ENCODE measurements around the gene HPS3.

HPS3 gene

DNA sequence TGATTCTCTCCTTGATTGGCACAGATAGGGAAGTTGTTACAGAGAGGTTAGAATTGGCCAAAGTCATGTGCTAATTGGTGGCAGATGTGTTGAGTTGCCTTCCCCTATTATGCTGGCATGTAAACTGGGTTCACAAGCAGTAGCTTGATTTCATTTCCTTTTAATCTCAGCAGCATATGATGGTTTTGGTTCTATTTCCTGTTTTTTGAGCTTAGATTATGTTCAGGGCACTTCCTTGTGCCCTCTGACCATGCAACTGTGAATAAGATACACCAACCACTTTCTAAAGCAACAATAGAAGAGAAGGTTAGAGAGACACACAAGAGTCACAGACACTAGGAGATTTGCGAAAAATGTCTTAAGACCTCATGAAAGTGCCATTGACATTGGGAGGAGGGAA, 16.5 kb downstream of the HPS3 start:
- H3K4me3 ChIP-seq (ENCODE audit: low read depth, low read length) = no peak overlapping the region
- peak; percentile 45; the same call in 1 of the 2 replicates for TF ChIP-seq MAX (IDR thresholded peaks at IDR 0.05; ENCODE audit: low read depth, low read length)
- TF ChIP-seq POLR2A (IDR thresholded peaks at IDR 0.05; ENCODE audit: extremely low read depth, insufficient read length) = no peak
- DNase-seq (ENCODE audit: low read depth) = peak; percentile 76

DNA sequence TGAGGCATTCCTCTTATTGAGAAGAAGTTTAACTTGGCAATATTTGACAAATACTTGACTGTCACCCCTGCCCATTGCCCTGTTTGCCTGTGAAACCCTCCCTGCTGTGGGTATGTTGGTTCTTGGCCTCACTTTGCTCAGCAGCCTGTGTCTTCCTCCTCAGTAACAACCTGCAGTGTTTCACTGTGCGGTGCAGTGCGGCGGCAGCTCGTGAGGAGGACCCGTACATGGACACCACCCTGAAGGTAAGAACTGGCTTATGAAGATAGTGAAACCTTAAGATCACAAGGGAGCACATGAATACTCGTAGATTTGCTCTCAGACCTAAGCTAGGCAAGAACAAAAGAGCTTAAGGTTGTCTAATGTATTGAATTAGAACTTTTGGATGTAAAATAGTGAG, 21.0 kb downstream of the HPS3 start:
- DNase-seq (ENCODE audit: low read depth) = no peak

DNA sequence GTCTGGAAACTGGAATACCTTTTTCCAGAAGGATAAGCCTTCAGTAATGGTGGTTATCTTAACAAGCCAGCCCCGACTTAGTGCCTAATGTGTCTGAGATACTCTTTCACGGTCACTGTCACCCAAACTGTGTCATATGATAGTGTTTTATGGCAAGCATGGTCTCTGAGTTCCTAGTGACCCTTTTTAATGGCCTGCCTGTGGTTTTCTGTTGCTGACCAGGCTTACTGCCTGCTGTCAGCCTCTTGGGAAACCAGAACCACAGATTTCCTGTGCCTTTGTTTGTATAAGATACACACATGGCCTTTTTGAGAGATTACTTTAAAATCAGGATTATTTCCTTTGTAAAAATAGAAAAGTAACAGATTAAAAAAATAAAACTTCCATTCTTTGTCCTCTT, 22.4 kb downstream of the HPS3 start:
- DNase-seq (ENCODE audit: low read depth) = peak; percentile 95
- peak overlapping the region; percentile 30 for H3K4me3 ChIP-seq (ENCODE audit: low read depth, low read length)
- TF ChIP-seq, protein P1, sequence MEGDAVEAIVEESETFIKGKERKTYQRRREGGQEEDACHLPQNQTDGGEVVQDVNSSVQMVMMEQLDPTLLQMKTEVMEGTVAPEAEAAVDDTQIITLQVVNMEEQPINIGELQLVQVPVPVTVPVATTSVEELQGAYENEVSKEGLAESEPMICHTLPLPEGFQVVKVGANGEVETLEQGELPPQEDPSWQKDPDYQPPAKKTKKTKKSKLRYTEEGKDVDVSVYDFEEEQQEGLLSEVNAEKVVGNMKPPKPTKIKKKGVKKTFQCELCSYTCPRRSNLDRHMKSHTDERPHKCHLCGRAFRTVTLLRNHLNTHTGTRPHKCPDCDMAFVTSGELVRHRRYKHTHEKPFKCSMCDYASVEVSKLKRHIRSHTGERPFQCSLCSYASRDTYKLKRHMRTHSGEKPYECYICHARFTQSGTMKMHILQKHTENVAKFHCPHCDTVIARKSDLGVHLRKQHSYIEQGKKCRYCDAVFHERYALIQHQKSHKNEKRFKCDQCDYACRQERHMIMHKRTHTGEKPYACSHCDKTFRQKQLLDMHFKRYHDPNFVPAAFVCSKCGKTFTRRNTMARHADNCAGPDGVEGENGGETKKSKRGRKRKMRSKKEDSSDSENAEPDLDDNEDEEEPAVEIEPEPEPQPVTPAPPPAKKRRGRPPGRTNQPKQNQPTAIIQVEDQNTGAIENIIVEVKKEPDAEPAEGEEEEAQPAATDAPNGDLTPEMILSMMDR (IDR thresholded peaks at IDR 0.05; ENCODE audit: low read depth, low read length) = no peak
- no peak for TF ChIP-seq POLR2A (IDR thresholded peaks at IDR 0.05; ENCODE audit: extremely low read depth, insufficient read length)
- TF ChIP-seq MAX (IDR thresholded peaks at IDR 0.05; ENCODE audit: low read depth, low read length) = peak; percentile 84
- TF ChIP-seq MYC (IDR thresholded peaks at IDR 0.05; ENCODE audit: low read depth, low read length) = peak; percentile 88

More for the DNA sequence above, 21.0 kb downstream of the HPS3 start:
- TF ChIP-seq, protein P1 (IDR thresholded peaks at IDR 0.05; ENCODE audit: low read depth, low read length) = no peak
- TF ChIP-seq POLR2A (IDR thresholded peaks at IDR 0.05; ENCODE audit: extremely low read depth, insufficient read length) (no peak), MYC (IDR thresholded peaks at IDR 0.05; ENCODE audit: low read depth, low read length) (no peak), MAX (IDR thresholded peaks at IDR 0.05; ENCODE audit: low read depth, low read length) (no peak)
- H3K4me3 ChIP-seq (ENCODE audit: low read depth, low read length) = no peak overlapping the region

DNA sequence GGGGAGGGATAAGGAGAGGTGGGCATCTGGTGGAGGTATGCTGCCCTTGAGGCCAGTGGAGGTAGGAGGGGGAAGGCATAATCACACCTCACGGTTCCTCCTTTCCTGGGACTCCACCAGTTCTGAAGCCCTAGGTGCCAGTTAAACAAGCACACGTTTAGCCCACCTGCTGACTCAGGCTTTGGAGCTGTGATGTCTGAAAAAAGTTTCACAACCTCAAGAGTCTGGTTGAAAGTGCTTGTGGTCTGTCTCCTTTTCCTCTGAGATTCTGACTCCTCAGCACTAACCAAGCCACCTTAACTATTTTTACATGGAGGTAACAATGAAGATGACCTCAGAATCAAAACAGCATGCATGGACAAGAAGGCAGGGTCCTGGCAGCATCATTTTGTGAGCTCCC, 23.0 kb downstream of the HPS3 start:
- DNase-seq (ENCODE audit: low read depth) = peak; percentile 90
- TF ChIP-seq POLR2A (IDR thresholded peaks at IDR 0.05; ENCODE audit: extremely low read depth, insufficient read length) (no peak), MAX (IDR thresholded peaks at IDR 0.05; ENCODE audit: low read depth, low read length) (0 out of 2 replicates have a peak, but pooled peaks have one; percentile 47), MYC (IDR thresholded peaks at IDR 0.05; ENCODE audit: low read depth, low read length) (no peak)
- peak overlapping the region; percentile 19 for H3K4me3 ChIP-seq (ENCODE audit: low read depth, low read length)

- H3K4me3 ChIP-seq (ENCODE audit: low read depth, low read length) = no peak overlapping the region
- TF ChIP-seq, protein P1 (IDR thresholded peaks at IDR 0.05; ENCODE audit: low read depth, low read length) = no peak
- TF ChIP-seq POLR2A (IDR thresholded peaks at IDR 0.05; ENCODE audit: extremely low read depth, insufficient read length) = no peak
- DNase-seq (ENCODE audit: low read depth) = no peak
Observed at GRCh38 chr3:149153402-149153801, 24.0 kb downstream of the HPS3 start.

DNA sequence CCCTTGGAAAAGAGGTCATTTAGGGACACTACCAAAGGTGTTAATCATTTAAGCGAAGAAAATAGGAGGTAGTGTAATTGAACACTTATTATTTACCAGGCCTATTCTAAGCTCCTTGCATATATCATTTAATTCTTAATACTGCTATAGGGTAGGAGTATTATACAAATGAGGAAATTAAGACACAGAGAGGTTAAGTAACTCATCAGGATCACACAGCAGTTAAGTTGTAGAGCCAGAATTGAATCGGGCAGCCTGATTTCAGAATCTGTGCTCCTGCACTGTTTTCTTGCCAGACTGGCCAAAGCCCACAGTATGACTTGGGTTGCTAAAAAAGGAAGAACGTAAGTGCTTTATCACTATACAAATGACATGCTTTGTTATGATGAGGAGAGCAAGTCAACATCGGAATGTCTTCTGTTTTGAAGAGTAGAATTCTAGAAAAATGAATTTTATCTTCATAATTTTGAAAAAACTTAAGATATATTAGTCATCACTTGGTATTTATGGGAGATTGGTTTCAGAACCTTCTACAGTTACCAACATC, 31.4 kb downstream of the HPS3 start:
- TF ChIP-seq, protein P1 (IDR thresholded peaks at IDR 0.05; ENCODE audit: low read depth, low read length) = no peak
- TF ChIP-seq POLR2A (IDR thresholded peaks at IDR 0.05; ENCODE audit: extremely low read depth, insufficient read length) (no peak), MAX (IDR thresholded peaks at IDR 0.05; ENCODE audit: low read depth, low read length) (no peak), MYC (IDR thresholded peaks at IDR 0.05; ENCODE audit: low read depth, low read length) (no peak)
- H3K4me3 ChIP-seq (ENCODE audit: low read depth, low read length) = no peak overlapping the region
- DNase-seq (ENCODE audit: low read depth) = no peak

DNA sequence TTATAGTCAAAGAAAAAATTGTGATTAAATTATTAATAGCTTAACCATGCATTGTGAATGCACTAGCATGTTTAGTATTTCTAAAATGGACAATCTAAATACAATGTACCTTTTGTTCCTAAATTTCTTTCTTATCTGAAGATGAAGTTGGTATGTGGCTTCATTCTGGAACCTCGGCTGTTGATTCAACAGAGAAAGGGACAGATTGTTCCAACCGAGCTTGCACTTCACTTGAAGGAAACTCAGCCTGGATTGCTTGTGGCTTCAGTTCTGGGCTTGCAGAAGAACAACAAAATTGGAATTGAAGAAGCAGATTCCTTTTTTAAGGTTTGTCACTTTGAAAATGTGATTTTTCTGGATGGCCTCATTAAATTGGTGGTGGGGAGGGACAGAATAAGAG, 32.6 kb downstream of the HPS3 start:
- no peak for DNase-seq (ENCODE audit: low read depth)
- TF ChIP-seq POLR2A (IDR thresholded peaks at IDR 0.05; ENCODE audit: extremely low read depth, insufficient read length) (no peak), MYC (IDR thresholded peaks at IDR 0.05; ENCODE audit: low read depth, low read length) (no peak), MAX (IDR thresholded peaks at IDR 0.05; ENCODE audit: low read depth, low read length) (no peak)
- TF ChIP-seq, protein P1 (IDR thresholded peaks at IDR 0.05; ENCODE audit: low read depth, low read length) = no peak
- no peak overlapping the region for H3K4me3 ChIP-seq (ENCODE audit: low read depth, low read length)
